Measurements from ENCODE around the gene PCMTD2. TPM values are rescaled to one million over a fixed set of nuclear protein-coding genes. Genes with fewer than 3 reads are reported as not detected.
A peak's percentile ranks its signal among the peaks of the same experiment; 100 is the strongest.
"Not testable (repeated sequence)": the region's sequence is repeated elsewhere in the genome, so short reads cannot be mapped to it uniquely, and the experiment has no call there.

The PCMTD2 gene
- total RNA-seq, 1 donor from 2014 or later: 111 TPM

DNA sequence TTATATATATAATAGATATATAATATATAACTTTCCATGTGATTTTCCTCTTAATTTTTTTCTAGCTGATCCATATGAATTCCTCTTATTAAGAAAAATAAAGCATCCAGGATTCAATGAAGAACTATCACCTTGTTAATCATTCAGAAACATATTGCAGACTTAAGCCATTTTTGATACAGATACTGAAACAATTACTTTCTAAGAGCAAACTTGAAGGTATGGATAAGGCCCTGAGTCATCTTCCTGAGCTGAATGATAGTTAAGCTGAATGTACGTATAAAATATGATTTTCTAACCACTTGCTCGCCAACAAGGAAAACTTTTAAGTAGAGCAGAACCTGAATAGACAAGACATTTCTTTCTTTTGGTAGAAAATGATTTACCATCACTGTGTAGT is 47.5 kb downstream of the PCMTD2 start:
- H3K4me3 Mint-ChIP-seq; H3K27ac Mint-ChIP-seq; H3K9me3 Mint-ChIP-seq; DNase-seq (ENCODE audit: low spot score in 2 of 2, unreplicated experiment in 2 of 2); H3K36me3 Mint-ChIP-seq; H3K27me3 Mint-ChIP-seq (ENCODE audit: low read depth); H3K4me1 Mint-ChIP-seq: not testable (repeated sequence)

DNA sequence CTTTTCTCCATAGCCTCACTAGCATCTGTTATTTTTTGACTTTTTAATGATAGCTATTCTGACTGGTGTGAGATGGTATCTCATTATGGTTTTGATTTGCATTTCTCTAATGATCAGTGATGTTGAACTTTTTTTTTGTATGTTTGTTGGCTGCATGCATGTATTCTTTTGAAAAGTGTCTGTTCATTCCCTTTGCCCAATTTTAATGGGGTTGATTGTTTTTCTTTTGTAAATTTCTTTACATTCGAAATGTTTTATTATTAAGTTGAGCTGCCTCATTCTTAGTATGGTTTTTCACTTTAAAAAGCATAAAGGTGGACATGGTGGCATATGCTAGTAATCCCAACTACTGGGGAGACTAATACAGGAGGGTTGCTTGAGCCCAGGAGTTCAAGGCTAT is 58.2 kb downstream of the PCMTD2 start:
- DNase-seq (ENCODE audit: low spot score in 2 of 2, unreplicated experiment in 2 of 2); H3K4me3 Mint-ChIP-seq; H3K9me3 Mint-ChIP-seq; H3K27ac Mint-ChIP-seq; H3K4me1 Mint-ChIP-seq; H3K36me3 Mint-ChIP-seq: not testable (repeated sequence)
- H3K27me3 Mint-ChIP-seq (ENCODE audit: low read depth): peaks cover 31% of the 10 kb centered on the region

DNA sequence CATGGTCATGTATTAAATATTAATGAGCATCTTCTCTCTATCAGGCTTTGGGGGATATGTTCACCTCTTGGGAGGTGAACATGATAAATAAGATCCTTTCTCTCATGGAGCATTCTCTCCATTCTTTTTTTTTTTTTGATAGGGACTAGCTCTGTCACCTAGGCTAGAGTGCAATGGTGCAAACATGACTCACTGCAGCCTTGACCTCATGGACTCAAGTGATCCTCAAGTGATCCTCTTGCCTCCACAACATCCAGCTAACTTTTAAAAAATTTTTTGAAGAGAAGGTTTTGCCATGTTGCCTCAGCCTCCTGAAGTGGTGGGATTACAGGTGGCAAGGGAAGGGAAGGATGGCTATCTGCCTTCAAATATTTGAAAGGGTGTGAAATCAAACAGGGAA is 59.8 kb downstream of the PCMTD2 start:
- H3K36me3 Mint-ChIP-seq: not testable (repeated sequence)
- Mint-ChIP-seq H3K4me3 (peak overlapping the region; percentile 68), H3K27me3 (ENCODE audit: low read depth) (peaks cover 43% of the 10 kb centered on the region)

DNA sequence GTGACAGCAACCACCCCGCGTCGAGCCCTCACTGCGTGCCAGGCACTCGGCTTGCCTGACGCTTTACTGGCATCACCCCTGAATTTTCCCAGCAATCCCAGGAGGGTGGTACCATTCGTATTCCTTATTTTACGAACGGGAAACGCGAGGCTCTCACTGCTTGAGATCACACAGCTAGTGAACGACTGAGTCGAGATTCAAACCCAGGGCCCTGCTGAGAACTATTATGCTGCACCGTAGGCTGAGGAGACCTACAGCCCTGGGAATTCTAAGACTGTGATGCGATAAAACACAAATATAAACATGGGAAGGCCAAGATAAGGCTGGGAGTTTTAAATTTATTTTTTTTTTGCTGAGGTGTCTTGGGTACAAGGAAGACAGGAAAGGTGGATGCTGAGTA is 60.3 kb downstream of the PCMTD2 start:
- Mint-ChIP-seq H3K27ac (peak overlapping the region; percentile 34), H3K4me3 (peak overlapping the region; percentile 68), H3K27me3 (ENCODE audit: low read depth) (peaks cover 46% of the 10 kb centered on the region)
- not testable (repeated sequence) for H3K4me1 Mint-ChIP-seq; H3K36me3 Mint-ChIP-seq; DNase-seq (ENCODE audit: low spot score in 2 of 2, unreplicated experiment in 2 of 2); H3K9me3 Mint-ChIP-seq

More for the DNA sequence above, 59.8 kb downstream of the PCMTD2 start:
- DNase-seq (ENCODE audit: low spot score in 2 of 2, unreplicated experiment in 2 of 2); H3K27ac Mint-ChIP-seq; H3K4me1 Mint-ChIP-seq; H3K9me3 Mint-ChIP-seq: not testable (repeated sequence)

DNA sequence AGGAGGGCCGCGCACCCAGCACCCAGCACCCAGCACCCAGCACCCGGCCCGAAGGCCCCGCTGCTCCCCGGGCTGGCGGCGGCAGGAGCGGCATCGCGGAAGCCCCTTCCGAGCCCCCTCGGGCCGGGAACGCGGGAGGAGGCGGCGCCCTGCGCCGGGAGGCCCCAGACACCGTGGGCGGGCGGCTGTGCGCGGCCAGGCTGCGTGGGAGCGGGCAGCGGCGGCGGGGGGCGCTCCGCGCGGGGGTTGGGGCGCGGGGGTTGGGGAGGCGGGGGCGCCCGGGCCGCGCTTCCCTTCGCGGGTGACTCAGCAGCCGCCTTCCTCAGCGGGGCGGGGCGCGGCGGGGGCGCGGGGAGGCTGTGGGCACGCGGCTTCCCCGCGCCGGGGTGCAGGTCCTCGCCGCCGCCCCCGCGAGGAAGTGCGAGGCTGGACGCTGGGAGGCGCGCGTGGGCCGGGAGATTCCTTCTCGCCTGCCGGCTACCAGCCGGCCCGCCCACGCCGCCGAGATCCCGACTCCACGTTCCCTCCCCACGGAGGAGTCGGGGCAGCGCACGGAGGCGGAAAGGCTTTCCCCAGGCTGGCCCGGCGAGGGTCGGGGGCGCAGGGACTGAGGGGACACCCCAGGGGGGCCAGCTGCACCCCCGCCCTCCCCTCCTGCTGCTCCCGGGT is 61.0 kb downstream of the PCMTD2 start:
- peak; percentile 30 to 59 for DNase-seq (ENCODE audit: low spot score in 2 of 2, unreplicated experiment in 2 of 2)
- H3K4me1 Mint-ChIP-seq, H3K9me3 Mint-ChIP-seq, H3K27ac Mint-ChIP-seq, H3K36me3 Mint-ChIP-seq: not testable (repeated sequence)
- H3K27me3 Mint-ChIP-seq (ENCODE audit: low read depth): peaks cover 49% of the 10 kb centered on the region
- H3K4me3 Mint-ChIP-seq: peak overlapping the region; percentile 68

DNA sequence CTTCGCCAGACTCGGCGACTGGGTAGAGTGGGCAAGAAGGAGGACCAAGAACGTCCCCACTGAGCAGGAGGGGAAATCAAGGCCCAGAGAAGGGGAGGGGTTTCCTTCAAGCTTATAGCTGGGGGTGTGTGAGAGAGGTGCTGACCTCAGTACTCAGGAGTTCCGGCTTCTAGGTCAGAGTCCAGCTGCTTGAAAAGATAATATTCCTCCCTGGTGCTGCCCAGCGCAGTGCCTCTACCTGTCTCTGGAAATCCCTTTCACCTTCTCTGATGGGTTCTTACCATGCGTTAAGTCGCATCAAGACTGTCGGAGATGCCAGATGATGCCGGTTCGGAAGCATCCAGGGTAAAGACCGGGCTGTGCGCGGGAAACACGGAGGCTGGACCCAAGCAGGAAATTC is 61.8 kb downstream of the PCMTD2 start:
- not testable (repeated sequence) for H3K27ac Mint-ChIP-seq; DNase-seq (ENCODE audit: low spot score in 2 of 2, unreplicated experiment in 2 of 2); H3K4me1 Mint-ChIP-seq; H3K36me3 Mint-ChIP-seq; H3K9me3 Mint-ChIP-seq
- peak overlapping the region; percentile 43 for H3K4me3 Mint-ChIP-seq
- H3K27me3 Mint-ChIP-seq (ENCODE audit: low read depth): peaks cover 53% of the 10 kb centered on the region

DNA sequence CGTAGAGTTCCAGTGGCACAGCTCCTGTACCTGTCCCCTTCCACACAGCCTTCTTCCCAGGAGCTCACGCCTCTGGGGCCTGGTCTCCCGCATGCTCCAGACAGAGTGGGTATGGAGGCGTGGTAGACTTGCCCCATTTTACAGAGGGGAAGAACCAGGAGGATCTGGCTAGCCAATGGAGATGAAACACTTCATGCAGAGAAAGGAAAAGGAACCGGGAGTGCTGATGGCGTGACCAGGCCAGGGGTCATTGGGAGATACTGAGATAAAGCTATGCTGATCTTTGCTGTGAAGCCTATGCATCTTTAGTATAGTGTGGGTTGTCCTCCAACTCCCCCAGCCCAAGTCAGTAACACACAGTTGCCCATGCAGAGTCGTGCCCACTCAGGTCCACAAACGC is 62.5 kb downstream of the PCMTD2 start:
- Mint-ChIP-seq H3K27me3 (ENCODE audit: low read depth) (peaks cover 59% of the 10 kb centered on the region), H3K4me3 (peak overlapping the region; percentile 43)
- H3K36me3 Mint-ChIP-seq; DNase-seq (ENCODE audit: low spot score in 2 of 2, unreplicated experiment in 2 of 2); H3K9me3 Mint-ChIP-seq; H3K27ac Mint-ChIP-seq; H3K4me1 Mint-ChIP-seq: not testable (repeated sequence)

DNA sequence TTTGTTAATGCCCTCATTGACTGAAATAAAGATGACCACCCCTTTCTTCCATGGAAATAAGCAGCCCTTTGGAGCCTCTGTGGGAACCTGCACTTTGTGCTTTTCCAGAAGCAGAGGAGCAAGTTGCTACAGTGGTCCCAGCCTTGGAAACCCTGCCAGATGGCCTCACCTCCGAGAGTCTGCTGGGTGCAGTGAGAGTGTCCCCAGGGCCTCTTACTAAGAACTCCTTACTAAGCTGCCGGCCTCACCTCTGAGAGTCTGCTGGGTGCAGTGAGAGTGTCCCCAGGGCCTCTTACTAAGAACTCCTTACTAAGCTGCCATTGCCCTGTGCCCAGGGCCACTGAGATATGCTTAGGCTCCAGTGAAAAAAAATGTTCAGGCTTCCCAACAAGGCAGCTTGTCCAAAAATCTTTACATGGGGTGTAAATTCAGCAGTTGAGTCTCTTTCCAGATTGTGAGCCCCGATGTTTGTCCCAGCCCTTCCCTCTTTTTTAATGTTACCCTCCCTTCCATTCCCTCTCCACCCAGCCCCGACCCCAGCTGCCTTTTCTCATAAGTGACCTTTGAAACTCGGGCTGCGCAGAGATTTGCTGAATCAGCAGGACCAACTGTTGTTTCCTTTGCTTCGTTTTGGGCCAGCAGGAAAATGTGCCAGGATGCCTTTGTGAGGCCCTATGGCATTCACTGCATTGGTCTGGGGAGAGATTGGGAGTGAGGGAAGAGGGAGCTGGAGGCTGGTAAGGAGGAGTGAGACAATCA is 66.7 kb downstream of the PCMTD2 start:
- H3K4me1 Mint-ChIP-seq; H3K4me3 Mint-ChIP-seq; H3K9me3 Mint-ChIP-seq; H3K36me3 Mint-ChIP-seq; DNase-seq (ENCODE audit: low spot score in 2 of 2, unreplicated experiment in 2 of 2); H3K27ac Mint-ChIP-seq: not testable (repeated sequence)
- peaks cover 65% of the 10 kb centered on the region for H3K27me3 Mint-ChIP-seq (ENCODE audit: low read depth)

Other genes starting within 250 kb of the PCMTD2 start
- gene C20orf204, start 219.6 kb upstream of the PCMTD2 start, total RNA-seq: 2.8 to 4.2 TPM (median 3.2 TPM) in 3 replicates
- 0.23 to 0.34 TPM in 2 of 3 replicates, not detected in the other for gene SOX18, start 206.1 kb upstream of the PCMTD2 start, total RNA-seq
- gene TCEA2, start 192.6 kb upstream of the PCMTD2 start, total RNA-seq: 77.9 to 81.3 TPM (median 81.2 TPM) in 3 replicates
- 7.0 to 8.1 TPM (median 7.9 TPM) in 3 replicates for gene RGS19, start 176.2 kb upstream of the PCMTD2 start, total RNA-seq
- 2.2 to 2.6 TPM (median 2.5 TPM) in 3 replicates for gene OPRL1, start 175.7 kb upstream of the PCMTD2 start, total RNA-seq
- 0.36 TPM in 1 of 3 replicates, not detected in the others for gene LKAAEAR1, start 171.3 kb upstream of the PCMTD2 start, total RNA-seq
- gene NPBWR2, start 148.2 kb upstream of the PCMTD2 start, total RNA-seq: not detected in 3 replicates
- 0.16 to 0.34 TPM (median 0.20 TPM) in 3 replicates for gene MYT1, start 91.3 kb upstream of the PCMTD2 start, total RNA-seq